Left ventricle myocardium superior (tissue), 1 donor: ENCODE measurements around the gene BMP8B. TPM values are rescaled to one million over a fixed set of nuclear protein-coding genes. Genes with fewer than 3 reads are reported as not detected.
A peak's percentile ranks its signal among the peaks of the same experiment; 100 is the strongest.
"Not testable (repeated sequence)": the region's sequence is repeated elsewhere in the genome, so short reads cannot be mapped to it uniquely, and the experiment has no call there.

Source experiments
- ATAC-seq: fragments of 200-7000 bp; cut with Tn5 transposase; one replicate; pipeline ENCODE4 v1.9.1; 2020; ENCODE audit warnings: mild to moderate bottlenecking, moderate library complexity
- DNase-seq: peaks from one replicate; pipeline ENCODE4 v3.0.0-alpha.2; 2020
- intact Hi-C: fragments of 100-400 bp; cut with micrococcal nuclease; formaldehyde crosslinking; loops from one replicate; pipeline ENCODE4 v1.11.0; 2022
- total RNA-seq: library from RNA; stranded (reverse); fragmentation: NEBNext Ultra II Directional; extraction: Animal tissue kit (Norgen Biotek cat#: 25700); gene quantifications from one replicate; pipeline ENCODE4 v1.2.1, GENCODE V29; 2021
- donor health status: DM: no; HTN: yes; CAD: no; lungs with severe emphysema.

BMP8B gene
- total RNA-seq, 1 donor from 2014 or later: 0.40 TPM

DNA sequence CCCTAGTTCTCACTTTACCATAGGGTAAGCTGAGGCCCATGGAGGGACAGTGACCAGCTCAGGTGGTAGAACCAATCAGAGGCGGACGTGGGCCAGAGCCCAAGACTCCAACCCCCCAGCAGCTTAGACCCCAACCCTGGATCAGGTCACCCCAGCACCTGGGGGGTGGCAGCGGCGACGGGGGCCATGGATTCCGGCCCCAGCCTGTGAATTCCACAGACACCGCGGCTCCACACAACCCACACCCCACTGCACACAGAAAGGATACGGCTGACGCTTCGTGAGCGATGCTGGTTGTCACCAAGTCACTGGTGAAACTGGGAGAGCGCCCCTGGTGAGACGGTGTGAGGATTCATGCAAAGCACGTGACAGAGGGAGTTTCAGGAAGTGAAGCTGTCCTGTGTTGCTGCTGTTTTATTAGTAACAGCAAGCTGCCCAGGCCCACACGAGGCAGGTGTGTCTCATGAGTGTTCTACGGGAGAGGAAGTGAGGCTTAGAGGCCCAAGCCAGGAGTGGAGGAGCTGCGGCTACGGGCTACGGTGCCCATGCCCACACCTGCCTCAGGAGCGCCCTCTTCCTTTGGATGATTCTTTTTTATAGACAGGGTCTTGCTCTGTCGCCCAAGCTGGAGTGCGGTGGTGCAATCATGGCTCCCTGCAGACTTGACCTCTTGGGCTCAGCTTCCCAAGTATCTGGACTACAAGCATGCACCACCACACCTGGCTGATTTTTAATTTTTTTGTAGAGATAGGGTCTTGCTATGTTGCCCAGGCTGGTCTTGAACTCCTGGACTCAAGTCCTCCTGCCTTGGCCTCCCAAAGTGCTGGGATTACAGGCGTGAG is 28.6 kb upstream of the BMP8B start:
- peak; percentile 7 for ATAC-seq
- not testable (repeated sequence) for DNase-seq
- intact Hi-C loops: loop anchor here (2.0 kb wide), 2 partner anchors 85 to 155 kb away; no protein-coding TSS in a partner anchor

DNA sequence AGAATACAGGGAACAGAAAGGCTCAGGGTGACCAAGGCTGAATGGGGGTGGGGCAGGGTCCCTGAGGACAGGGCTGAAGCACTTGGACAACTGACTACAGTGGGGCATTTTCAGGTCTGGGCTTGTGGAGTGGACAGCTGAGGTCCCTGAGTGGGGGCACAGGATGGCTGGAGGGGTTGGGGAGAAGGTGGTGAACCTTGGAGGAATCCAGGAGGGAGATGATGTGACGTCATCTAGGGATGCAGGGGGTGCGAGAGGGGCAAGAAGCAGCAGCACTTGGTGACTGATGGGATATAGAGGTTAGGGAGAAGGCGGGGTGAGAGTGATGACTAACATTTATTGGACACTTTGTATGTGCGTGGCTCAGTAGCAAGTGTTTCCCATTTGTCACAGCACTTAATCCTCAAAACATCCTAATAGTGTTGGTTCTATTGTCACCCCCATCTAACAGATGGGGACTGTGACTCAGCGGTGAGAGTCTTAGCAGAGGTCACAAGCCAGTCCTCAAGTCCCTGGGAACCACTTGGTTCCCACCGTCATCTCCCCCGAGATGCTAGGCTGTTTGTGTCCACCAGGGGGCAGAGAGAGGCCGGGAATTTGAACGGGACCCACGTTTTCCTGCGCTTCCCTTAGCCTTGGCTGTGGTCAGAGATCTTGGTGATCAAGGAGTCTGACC is 27.9 kb upstream of the BMP8B start:
- ATAC-seq (peak; percentile 81), DNase-seq (peak; percentile 77)
- intact Hi-C loops: loop anchor here (2.0 kb wide), 2 partner anchors 86 to 156 kb away; no protein-coding TSS in a partner anchor

DNA sequence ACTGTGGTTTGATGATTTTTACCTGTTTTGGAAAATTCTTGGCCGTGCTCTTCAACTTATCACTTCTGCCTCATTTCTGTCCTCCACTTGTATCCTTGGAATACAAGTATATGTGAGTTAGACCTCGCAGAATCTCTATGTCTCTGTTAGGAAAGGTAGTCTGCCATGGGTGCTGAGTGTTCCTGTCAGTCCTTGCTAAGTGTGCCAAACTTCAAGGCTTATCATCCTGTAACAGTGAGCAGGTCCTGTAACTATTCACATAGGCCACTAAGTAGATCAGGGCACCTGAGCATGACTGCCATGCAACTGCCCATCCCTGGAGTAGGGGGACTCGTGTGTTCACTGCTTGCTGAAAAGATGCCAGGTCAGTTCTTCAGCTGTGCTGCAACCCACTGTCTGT is 24.2 kb upstream of the BMP8B start:
- intact Hi-C loops: no loop called here
- DNase-seq: no peak

DNA sequence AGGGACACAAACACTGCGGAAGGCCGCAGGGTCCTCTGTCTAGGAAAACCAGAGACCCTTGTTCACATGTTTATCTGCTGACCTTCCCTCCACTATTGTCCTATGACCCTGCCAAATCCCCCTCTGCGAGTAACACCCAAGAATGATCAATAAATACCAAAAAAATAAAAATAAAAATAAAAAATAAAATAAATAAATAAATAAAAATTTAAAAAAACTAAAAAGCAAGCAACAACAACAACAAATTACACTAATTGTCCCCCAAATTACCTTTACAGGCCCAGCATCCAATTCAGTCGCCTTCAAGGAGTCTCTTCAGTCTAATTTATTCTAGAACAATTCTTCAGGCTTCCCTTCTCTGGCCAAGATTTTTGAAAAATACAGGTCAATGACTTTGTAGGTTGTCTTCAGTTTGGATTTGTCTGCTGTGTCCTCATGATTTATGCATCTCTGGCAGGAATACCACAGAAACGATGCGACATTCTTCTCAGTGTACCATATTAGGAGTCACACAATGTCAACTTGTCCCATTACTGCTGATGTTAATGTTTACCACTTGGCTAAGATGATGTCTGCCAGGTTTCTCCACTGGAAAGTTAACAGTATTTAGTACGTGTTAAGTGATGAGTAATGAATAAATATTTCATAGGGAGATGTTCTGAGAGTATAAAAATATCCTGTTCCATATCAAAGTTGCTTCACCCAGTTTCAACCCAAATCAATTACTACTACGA is 20.3 kb upstream of the BMP8B start:
- DNase-seq: no peak
- intact Hi-C loops: no loop called here
- no peak for ATAC-seq

More for the DNA sequence above, 24.2 kb upstream of the BMP8B start:
- peak; percentile 85 for ATAC-seq

DNA sequence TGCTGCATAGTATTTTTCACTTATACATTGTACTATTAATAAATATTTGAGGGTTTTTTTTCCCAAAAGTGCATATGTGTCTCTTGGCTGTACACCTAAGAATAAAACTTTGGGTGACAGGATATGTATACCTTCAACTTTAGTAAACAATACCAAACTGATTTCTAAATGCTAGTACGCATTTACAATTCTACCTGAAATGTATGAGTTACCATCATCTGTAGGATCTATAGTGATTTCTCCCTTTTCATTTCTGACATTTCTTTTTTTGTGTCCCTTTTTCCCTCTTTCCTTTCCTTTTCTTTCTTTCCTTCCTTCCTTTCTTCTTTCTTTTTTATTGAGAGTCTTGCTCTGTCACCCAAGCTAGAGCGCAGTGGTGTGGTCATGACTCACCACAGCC is 16.7 kb upstream of the BMP8B start:
- intact Hi-C loops: no loop called here
- ATAC-seq: no peak
- DNase-seq: no peak

DNA sequence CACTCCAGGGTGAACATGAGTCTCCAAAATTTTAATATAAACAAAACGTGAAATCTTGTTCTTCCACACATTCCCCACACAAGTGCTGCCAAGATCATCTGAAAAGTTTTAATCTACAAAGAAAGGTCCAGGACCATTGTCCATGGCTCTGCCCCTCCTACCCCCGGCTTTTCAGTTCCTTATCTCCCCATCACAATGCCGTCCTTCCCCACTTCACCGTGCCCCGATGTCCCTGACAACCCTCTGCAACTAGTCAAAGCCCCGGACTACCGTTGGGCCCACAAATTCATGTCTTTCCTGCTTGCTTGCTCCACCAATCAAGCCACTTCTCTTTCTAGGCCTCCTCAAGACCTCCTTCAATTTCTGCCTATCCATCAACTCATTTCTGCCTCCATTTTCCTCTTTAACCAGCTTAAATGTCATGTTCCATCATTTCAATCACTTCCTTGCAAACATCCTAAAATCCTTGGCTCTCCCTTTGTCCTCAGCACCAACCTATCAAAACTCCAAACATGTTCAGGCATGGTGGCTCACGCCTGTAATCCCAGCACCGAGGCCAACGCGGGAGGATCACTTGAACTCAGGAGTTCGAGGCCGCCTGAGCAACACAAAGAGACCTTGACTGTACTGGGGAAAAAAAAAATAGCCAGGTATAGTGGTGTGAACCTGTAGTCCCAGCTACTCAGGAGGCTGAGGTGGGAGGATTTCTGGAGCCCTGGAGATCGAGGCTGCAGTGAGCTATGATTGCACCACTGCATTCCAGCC is 14.0 kb upstream of the BMP8B start:
- DNase-seq (no peak), ATAC-seq (no peak)
- intact Hi-C loops: no loop called here

DNA sequence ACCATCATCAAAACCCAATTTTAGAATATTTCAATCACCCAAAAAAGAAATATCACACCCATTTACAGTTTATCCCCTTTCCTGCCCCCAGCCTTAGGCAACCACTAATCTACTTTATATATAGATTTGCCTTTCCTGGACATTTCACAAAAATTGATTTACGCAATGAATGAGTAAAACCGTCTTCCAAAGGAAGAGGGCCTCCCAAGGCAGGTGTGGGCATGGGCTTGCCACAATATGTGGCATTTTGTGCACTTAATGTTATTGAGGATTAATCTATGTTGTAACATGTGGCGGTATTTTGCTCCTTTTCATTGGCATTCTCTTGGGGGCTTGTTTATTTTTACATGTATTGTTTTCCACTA is 11.8 kb upstream of the BMP8B start:
- no peak for ATAC-seq
- intact Hi-C loops: no loop called here
- DNase-seq: no peak

DNA sequence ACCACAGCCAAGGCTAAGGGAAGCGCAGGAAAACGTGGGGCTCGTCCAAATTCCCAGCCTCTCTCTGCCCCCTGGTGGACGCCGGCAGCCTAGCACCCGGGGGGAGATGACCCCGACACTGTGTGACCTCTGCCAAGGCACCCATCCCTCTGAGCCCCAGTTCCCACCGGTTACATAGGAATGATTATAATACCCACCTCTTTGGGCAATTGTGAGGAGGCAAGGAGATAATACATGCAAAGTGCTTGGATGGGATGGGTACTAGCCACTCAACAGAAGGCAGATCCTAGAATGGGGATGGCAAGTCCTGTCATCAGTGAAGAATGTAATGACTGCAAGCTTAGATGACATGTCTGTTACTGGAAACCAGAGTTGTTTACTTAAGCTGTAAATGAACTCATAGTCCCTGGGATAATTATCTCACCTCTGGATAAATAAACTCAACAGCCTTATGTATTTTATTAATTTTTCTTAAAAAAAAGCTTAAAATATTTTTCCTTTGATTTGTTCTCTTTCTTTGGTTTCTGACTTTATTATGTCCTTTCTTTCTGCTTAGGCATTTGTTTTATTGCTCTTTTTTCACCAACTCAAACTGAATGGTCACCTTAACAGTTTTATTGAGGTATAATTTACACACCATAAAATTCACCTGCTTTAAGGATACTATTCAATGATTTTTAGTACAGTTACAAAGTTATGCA is 11.3 kb upstream of the BMP8B start:
- intact Hi-C loops: no loop called here
- DNase-seq: peak; percentile 76
- peak; percentile 90 for ATAC-seq

DNA sequence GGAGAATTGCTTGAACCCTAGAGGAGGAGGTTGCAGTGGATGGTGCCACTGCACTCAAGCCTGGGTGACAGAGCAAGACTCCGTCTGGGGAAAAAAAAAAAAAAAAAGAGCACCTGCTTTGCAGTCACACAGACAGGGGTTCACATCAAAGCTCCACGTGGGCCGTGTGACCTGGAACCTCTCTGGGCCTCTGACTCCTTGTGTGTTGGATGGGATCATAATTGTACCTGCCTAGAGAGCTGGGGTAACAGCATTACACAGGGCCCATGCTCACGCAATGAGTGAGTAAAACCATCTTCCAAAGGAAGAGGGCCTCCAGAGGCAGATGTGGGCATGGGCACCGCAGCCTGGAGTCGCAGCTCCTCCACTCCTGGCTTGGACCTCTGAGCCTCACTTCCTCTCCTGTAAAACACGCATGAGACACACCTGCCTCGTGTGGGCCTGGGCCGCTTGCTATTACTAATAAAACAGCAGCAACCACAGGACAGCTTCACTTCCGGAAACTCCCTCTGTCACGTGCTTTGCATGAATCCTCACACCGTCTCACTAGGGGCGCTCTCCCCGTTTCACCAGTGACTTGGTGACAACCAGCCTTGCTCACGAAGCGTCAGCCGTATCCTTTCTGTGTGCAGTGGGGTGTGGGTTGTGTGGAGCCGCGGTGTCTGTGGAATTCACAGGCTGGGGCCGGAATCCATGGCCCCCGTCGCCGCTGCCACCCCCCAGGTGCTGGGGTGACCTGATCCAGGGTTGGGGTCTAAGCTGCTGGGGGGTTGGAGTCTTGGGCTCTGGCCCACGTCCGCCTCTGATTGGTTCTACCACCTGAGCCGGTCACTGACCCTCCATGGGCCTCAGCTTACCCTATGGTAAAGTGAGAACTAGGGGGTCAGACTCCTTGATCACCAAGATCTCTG is 10.4 kb upstream of the BMP8B start:
- ATAC-seq (peak; percentile 75), DNase-seq (peak; percentile 61)
- intact Hi-C loops: not testable (repeated sequence)

DNA sequence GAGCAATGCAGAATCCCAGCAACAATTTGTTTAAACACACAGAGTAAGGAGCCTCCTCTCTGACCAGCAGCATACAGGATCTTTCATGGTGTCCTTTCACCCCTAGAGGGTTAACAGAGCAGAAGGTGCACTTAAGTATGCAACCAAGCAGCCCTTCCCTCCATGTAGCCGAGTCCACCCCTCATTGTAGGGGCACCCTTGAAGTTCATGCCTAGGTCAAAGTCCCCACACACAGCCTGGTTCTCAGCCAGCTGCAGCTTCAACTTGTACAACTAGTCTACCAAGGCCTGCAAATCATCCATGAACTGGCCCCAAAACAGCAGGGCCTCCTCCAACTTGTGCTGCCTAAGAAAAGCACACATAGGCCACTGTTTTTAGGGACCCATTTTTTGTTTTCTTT is 7.0 kb upstream of the BMP8B start:
- ATAC-seq: no peak
- intact Hi-C loops: no loop called here
- no peak for DNase-seq

DNA sequence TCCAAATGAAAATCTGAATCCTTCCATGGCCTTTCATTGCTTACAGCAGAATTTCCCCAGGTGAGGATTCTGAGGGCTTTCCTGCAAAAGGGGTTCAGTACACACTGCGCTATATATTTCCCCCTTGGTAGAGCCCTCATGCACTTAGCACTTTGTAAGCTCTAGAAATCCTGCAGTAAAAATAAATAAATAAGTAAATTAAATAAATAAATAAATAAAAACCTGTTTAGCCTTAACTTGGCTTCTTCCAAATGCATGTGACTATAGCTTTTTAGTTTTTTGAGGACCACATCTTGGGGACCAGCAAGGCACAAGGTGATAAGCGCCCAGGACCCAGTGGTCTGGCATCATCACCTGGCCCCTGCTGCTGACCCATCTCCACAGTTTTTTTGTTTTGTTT is 3.2 kb upstream of the BMP8B start:
- intact Hi-C loops: no loop called here
- no peak for DNase-seq
- no peak for ATAC-seq

DNA sequence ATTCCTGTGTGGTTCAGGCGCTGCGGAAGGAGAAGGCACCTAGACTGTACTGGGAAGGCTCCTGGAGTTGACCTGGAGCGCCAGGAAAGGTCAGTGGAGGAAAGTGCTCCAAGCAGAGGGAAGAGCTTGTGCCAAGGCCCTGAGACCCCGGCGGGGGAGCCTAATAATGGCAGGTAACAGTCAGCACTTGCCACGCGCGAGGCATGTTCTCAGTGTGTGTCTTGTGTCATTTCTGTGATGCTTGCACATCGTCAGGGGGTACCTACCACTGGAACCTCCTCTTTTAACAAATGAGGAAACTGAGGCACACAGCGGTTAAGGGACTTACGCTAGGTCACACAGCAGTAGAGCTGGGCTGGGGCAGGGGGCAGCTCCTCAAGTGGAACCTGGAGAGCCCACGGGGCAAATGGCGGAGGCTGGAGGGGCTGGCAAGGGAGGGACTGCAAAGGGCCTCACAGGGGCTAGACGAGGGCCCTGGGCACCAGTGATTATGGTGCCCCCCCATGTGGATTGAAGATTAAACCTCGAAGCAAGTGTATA is 976 bp upstream of the BMP8B start:
- DNase-seq (no peak), ATAC-seq (no peak)

DNA sequence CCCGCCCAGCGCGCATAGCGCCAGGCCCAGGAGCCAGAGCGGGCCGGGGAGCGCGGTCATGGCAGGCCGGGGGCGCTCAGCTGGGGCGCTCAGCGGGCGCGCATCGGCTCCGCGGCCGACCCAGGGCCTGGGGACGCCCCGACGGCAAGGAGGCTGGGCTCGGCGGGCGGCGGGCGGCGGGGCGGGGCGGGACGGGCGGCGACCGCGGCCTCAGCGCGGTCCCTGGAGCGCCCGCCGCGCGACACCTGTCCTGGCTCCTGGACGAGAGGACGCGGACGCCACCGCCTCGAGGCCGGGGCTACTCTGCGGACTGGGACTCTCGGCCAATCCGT is 273 bp downstream of the BMP8B start:
- ATAC-seq (no peak), DNase-seq (no peak)
- intact Hi-C loops: no loop called here

More for the DNA sequence above, 976 bp upstream of the BMP8B start:
- intact Hi-C loops: no loop called here

DNA sequence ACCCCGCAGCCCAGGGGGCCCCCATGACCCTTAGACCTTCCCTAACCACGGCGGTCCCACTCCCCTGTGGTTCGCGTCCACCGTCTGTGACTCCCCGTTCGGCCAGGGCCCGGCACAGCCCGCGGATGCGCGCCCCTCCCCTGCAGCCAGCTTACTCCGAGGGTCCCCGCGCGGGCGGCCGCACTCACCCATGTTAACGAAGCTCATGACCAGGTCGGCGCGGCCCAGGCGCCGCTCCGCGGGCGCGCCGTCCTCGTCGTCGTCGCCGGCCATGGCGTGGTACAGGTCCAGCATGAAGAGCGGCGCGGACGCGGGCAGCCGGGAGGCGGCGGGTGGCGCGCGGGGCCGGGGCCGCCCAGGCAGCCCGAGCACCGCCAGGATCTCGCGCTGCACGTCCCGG is 701 bp downstream of the BMP8B start:
- intact Hi-C loops, DNase-seq, ATAC-seq: not testable (repeated sequence)

DNA sequence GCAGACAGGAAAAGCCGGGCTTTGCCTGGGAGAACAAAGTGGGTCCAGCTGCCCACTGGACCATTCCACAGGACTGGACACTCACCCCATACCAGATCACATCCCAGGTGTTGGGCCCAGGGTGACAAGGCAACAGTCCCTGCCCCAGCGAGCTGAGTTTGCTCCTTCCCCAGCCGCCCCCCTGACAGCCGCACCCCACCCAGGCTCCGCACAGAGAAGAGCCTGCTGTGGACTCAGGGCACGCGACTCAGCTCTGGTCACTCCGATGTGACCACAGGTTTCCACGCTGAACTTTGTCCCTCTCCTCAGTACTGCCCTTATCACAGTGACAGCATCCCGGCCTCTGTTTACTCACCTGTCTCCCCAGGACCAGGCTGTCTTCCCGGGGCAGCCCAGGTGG is 1.2 kb downstream of the BMP8B start:
- ATAC-seq: no peak
- no peak for DNase-seq
- intact Hi-C loops: no loop called here

DNA sequence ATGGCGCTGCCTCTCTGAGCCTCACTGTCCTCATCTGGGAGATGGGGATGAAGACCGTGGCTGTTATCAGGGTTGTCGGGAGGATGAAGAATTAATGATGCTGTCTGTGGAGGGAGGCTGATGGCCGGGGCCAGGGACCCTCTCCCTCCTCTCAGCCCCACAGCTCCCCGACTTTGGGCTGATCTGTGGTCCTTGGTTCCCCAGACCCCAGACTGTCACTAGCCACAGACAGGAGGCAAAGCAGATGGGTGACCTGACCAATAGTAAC is 1.6 kb downstream of the BMP8B start:
- DNase-seq, intact Hi-C loops, ATAC-seq: not testable (repeated sequence)

DNA sequence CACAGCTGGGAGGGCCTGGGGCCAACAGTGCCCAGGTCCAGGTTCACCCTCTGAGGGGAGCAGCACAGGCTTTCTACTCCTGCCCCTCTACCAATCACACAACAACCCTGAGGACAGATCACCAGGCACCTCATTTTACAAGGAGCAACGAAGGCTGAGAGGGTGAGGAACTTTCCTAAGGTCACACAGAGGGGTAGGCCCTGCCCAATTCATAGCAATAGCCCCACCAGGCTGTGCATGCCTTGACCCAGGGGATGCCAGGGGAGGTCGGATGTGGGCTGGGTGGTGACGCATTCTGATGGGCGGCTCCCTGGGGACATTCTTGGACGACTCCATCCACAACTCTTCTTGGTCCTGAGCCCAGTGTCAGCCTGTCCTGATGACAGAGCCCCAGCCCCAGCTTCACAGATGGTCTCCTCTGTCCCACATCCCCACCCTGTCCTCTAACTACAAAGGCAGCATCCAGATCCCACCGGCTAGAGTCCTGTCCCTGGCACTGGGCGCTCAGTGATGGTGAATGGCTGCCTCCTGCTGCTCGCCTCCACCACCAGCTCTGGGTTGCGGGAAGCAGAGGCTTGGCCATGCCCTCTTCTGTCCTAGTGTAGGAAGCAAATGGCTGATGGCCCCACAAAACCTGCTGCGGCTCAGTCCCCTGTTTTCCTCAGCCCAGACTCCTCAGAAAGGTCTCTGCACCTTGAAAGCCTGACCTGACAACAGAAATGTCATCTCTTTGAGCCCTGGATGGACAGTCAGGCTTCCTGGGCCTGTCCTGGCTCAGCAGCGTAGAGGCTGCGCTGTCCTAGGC is 2.2 kb downstream of the BMP8B start:
- intact Hi-C loops, DNase-seq: not testable (repeated sequence)
- peak; percentile 9 for ATAC-seq
